HUDEP-2 (cell line): Measurements from ENCODE around the gene SPATA13.

Experiments
- DNase-seq, 76 experiments: peaks; one replicate each; lab custom pipeline; 2025; ENCODE audit not compliant: unreplicated experiment in 76 of 76; lab: John Stamatoyannopoulos, UW

SPATA13 gene

GRCh38 chr13:24272452-24273161, 112.1 kb downstream of the SPATA13 start:
- no peak for DNase-seq

GRCh38 chr13:24273926-24274325, 113.4 kb downstream of the SPATA13 start:
- DNase-seq: no peak

- peak in 4 of 76 experiments; percentile 3 to 16 (median 6) for DNase-seq
These were observed 114.0 kb downstream of the SPATA13 start for GRCh38 chr13:24274452-24275021.

GRCh38 chr13:24275041-24275440, 114.5 kb downstream of the SPATA13 start:
- no peak for DNase-seq

- no peak for DNase-seq
These were observed 115.8 kb downstream of the SPATA13 start for GRCh38 chr13:24276306-24276705.

- no peak for DNase-seq
These were observed 116.3 kb downstream of the SPATA13 start for GRCh38 chr13:24276861-24277260.

- no peak for DNase-seq
These were observed 117.2 kb downstream of the SPATA13 start for GRCh38 chr13:24277761-24278160.

GRCh38 chr13:24279327-24280110, 119.0 kb downstream of the SPATA13 start:
- DNase-seq: no peak

GRCh38 chr13:24280720-24281119, 120.2 kb downstream of the SPATA13 start:
- no peak for DNase-seq

- no peak for DNase-seq
These were observed 120.9 kb downstream of the SPATA13 start for GRCh38 chr13:24281188-24282008.

GRCh38 chr13:24282256-24282655, 121.7 kb downstream of the SPATA13 start:
- no peak for DNase-seq

GRCh38 chr13:24284889-24285565, 124.5 kb downstream of the SPATA13 start:
- DNase-seq: no peak

GRCh38 chr13:24286624-24287023, 126.1 kb downstream of the SPATA13 start:
- DNase-seq: no peak

GRCh38 chr13:24287748-24288287, 127.3 kb downstream of the SPATA13 start:
- DNase-seq: peak in 1 of 76 experiments; percentile 4

GRCh38 chr13:24288870-24289269, 128.3 kb downstream of the SPATA13 start:
- DNase-seq: no peak

GRCh38 chr13:24290280-24290932, 129.9 kb downstream of the SPATA13 start:
- no peak for DNase-seq

GRCh38 chr13:24292481-24292880, 132.0 kb downstream of the SPATA13 start:
- DNase-seq: no peak

GRCh38 chr13:24293746-24294145, 133.2 kb downstream of the SPATA13 start:
- DNase-seq: no peak

- no peak for DNase-seq
These were observed 139.1 kb downstream of the SPATA13 start for GRCh38 chr13:24299488-24300114.
